ENCODE data around the gene PTPRM. TPM values are rescaled to one million over a fixed set of nuclear protein-coding genes. Genes with fewer than 3 reads are reported as not detected.

Gene PTPRM
- total RNA-seq, 1 experiment from 2014 or later = 14.5 TPM

GRCh38 chr18:8186413-8186812 lies 619.3 kb downstream of the PTPRM start:
- ATAC-seq (no peak), DNase-seq (ENCODE audit: low read depth, low spot score) (no peak)
- Histone ChIP-seq H3K9me2 (ENCODE audit: insufficient read depth) (no peaks in the 10 kb centered on the region), H3K79me2 (ENCODE audit: insufficient read depth, low read length) (no peaks in the 10 kb centered on the region), H3K9me3 (ENCODE audit: control insufficient read depth in 1 of 2, insufficient read depth in 1 of 2, low read depth in 1 of 2, low read length in 2 of 2) (no peaks in the 10 kb centered on the region), H3K36me3 (ENCODE audit: control insufficient read depth in 1 of 2, insufficient read depth in 2 of 2, low read length in 2 of 2) (no peaks in the 10 kb centered on the region), H3K4me2 (ENCODE audit: low read length) (no peak overlapping the region), H3K27me3 (ENCODE audit: insufficient read depth, low read length) (no peaks in the 10 kb centered on the region), H3K4me3 (replicated peaks in 1 of 2; ENCODE audit: low read depth in 1 of 2, low read length in 2 of 2) (no peak overlapping the region), H4K20me1 (ENCODE audit: insufficient read depth) (no peaks in the 10 kb centered on the region; the same call in 1 of the 2 replicates), H3K27ac (ENCODE audit: low read depth, low read length) (no peak overlapping the region), H3K9ac (ENCODE audit: low read length) (no peak overlapping the region), H2AFZ (ENCODE audit: low read depth, low read length, poor library complexity, severe bottlenecking) (no peak overlapping the region), H3K4me1 (ENCODE audit: control insufficient read depth in 1 of 2, insufficient read depth in 2 of 2, low read length in 2 of 2) (no peaks in the 10 kb centered on the region)
- TF ChIP-seq JUND (IDR thresholded peaks at IDR 0.05) = no peak
- TF ChIP-seq SIN3A (IDR thresholded peaks at IDR 0.05; ENCODE audit: low read depth) = no peak
- TF ChIP-seq ELF1 (IDR thresholded peaks at IDR 0.05; ENCODE audit: borderline replicate concordance, low read depth) = no peak
- TF ChIP-seq ZBTB33 (IDR thresholded peaks at IDR 0.05; ENCODE audit: extremely low read depth, insufficient replicate concordance, low read length) = no peak
- no peak for TF ChIP-seq SRF (IDR thresholded peaks at IDR 0.05; ENCODE audit: low read depth)
- no peak for TF ChIP-seq CBX3 (IDR thresholded peaks at IDR 0.05; ENCODE audit: low read depth)
- TF ChIP-seq ATF3 (IDR thresholded peaks at IDR 0.05) = no peak
- no peak for TF ChIP-seq FOSL1 (IDR thresholded peaks at IDR 0.05; ENCODE audit: low read depth)
- TF ChIP-seq TCF7L2 (IDR thresholded peaks at IDR 0.05; ENCODE audit: borderline replicate concordance, extremely low read depth, insufficient read depth, insufficient read length) = no peak
- TF ChIP-seq EGR1 (IDR thresholded peaks at IDR 0.05; ENCODE audit: low read depth) = no peak
- TF ChIP-seq ZNF274 (IDR thresholded peaks at IDR 0.05; ENCODE audit: low read depth, low read length) = no peak
- no peak for TF ChIP-seq YY1 (IDR thresholded peaks at IDR 0.05; ENCODE audit: extremely low read depth, insufficient replicate concordance, low read depth, low read length)
- no peak for TF ChIP-seq ZFX (IDR thresholded peaks at IDR 0.05)
- TF ChIP-seq CTCF (IDR thresholded peaks at IDR 0.05 in 2 of 3, conservative IDR thresholded peaks at IDR 0.05 in 1 of 3; ENCODE audit: borderline replicate concordance in 1 of 3, insufficient read depth in 1 of 3, low read depth in 2 of 3, low read length in 2 of 3) = no peak
- TF ChIP-seq RAD21 (IDR thresholded peaks at IDR 0.05; ENCODE audit: low read depth) = no peak
- TF ChIP-seq EZH2 (IDR thresholded peaks at IDR 0.05) = no peak
- no peak for TF ChIP-seq EZH2phosphoT487 (IDR thresholded peaks at IDR 0.05; ENCODE audit: borderline replicate concordance)
- no peak for TF ChIP-seq SP1 (IDR thresholded peaks at IDR 0.05; ENCODE audit: low read depth)
- no peak for TF ChIP-seq MAX (IDR thresholded peaks at IDR 0.05)
- no peak for TF ChIP-seq POLR2A (IDR thresholded peaks at IDR 0.05; ENCODE audit: borderline replicate concordance, extremely low read depth, insufficient read depth, insufficient read length)
- ChIA-PET RAD21 (ENCODE audit: low non-redundant PET in 1 of 2, low total read pairs in 2 of 2, uncharacterized antibody in 2 of 2, unreplicated experiment in 2 of 2) (no interaction called here), POLR2A (no interaction called here), CTCF (no interaction called here)
- no TSS peak for BruUV-seq (replicated peaks)
- intact Hi-C loops (cut with micrococcal nuclease) = no loop called here

All from HCT116 (cell line).